AG10803 (cell line): ENCODE results near the gene IQGAP3.

Experiments used
- DNase-seq: peaks from one replicate; pipeline ENCODE4 v3.0.0; 2010; ENCODE audit warnings: low read depth
- H3K4me3 ChIP-seq: 2 replicates; pipeline ENCODE4 v1.5.1; 2011; ENCODE audit warnings: mild to moderate bottlenecking, low read length, control low read depth
- CTCF ChIP-seq: conservative IDR thresholded peaks from 2 replicates; pipeline ENCODE4 v1.5.1; 2011; ENCODE audit warnings: mild to moderate bottlenecking, low read length, control low read depth, inconsistent platforms

IQGAP3 gene

GRCh38 chr1:156549390-156549789, 23.0 kb downstream of the IQGAP3 start:
- DNase-seq = no peak
- no peak; the same call in 1 of the 2 replicates for TF ChIP-seq CTCF
- H3K4me3 ChIP-seq = no peak overlapping the region

GRCh38 chr1:156547982-156548381, 24.4 kb downstream of the IQGAP3 start:
- no peak for TF ChIP-seq CTCF
- DNase-seq = no peak
- no peak overlapping the region for H3K4me3 ChIP-seq

- no peak for TF ChIP-seq CTCF
- H3K4me3 ChIP-seq = no peak overlapping the region
- no peak for DNase-seq
Measured at GRCh38 chr1:156547434-156547833, 24.9 kb downstream of the IQGAP3 start.

- no peak for TF ChIP-seq CTCF
- DNase-seq = no peak
- H3K4me3 ChIP-seq = no peak overlapping the region
Measured at GRCh38 chr1:156546267-156546666, 26.1 kb downstream of the IQGAP3 start.

GRCh38 chr1:156544592-156545102, 27.7 kb downstream of the IQGAP3 start:
- no peak for TF ChIP-seq CTCF
- no peak overlapping the region for H3K4me3 ChIP-seq

GRCh38 chr1:156543066-156543465, 29.3 kb downstream of the IQGAP3 start:
- no peak for TF ChIP-seq CTCF
- no peak for DNase-seq
- no peak overlapping the region for H3K4me3 ChIP-seq

More at GRCh38 chr1:156544592-156545102, 27.7 kb downstream of the IQGAP3 start:
- DNase-seq = no peak

GRCh38 chr1:156540955-156541354, 31.4 kb downstream of the IQGAP3 start:
- DNase-seq = peak; percentile 20
- no peak for TF ChIP-seq CTCF

More at GRCh38 chr1:156540955-156541354, 31.4 kb downstream of the IQGAP3 start:
- H3K4me3 ChIP-seq = no peak overlapping the region
